PFSK-1 (cell line): ENCODE results near the gene GAMT.

Source experiments
- FOXP2 ChIP-seq: optimal IDR thresholded peaks from 2 replicates; pipeline ENCODE3; 2011; ENCODE audit warnings: borderline replicate concordance, control low read depth, inconsistent platforms; ENCODE audit not compliant: insufficient read depth; ENCODE audit errors: extremely low read length, extremely low read depth
- POLR2AphosphoS5 ChIP-seq: IDR thresholded peaks from 2 replicates; pipeline ENCODE4 v1.6.1; 2012; ENCODE audit warnings: low read depth, mild to moderate bottlenecking, control low read depth, low read length, moderate library complexity
- SIN3A ChIP-seq: IDR thresholded peaks from 2 replicates; pipeline ENCODE4 v1.6.1; 2012; ENCODE audit warnings: mild to moderate bottlenecking, low read length, moderate library complexity, borderline replicate concordance; ENCODE audit not compliant: insufficient read depth
- TAF1 ChIP-seq: IDR thresholded peaks from 2 replicates; pipeline ENCODE4 v1.6.1; 2012; ENCODE audit warnings: low read length, control low read depth, borderline replicate concordance; ENCODE audit not compliant: insufficient read depth

DNA sequence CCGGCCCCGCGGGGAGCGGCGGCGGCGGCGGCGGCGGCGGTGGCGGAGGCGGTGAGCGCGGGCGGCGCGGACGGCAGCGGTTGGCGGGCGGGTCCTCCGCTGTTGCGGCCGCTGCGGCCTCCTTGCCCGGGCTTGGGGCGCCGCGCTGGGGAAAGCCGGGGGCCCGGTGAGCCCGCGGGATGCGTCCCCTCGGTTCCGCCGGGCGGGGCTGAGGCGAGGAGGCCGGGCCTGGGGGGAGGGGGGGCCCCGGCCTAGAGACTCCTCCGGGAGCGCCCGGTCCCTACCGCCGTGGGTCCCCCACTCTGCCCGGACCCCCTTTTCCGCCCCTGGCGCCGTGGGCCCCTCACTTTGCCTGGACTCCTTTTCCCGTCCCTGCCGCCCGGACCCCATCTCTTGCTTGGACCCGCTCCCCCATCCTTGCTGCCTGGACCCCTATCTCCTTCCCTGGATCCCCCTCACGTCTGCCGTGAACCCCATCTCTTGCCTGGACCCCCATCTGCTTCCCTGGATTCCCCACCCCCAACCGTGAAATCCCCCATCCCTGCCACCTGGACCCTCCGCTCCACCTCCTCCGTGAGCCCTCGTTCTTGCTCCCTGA is 46.3 kb downstream of the GAMT start:
- TF ChIP-seq POLR2AphosphoS5 (no peak; the same call in 1 of the 2 replicates), FOXP2 (no peak), TAF1 (no peak), SIN3A (no peak)
